Glomerular visceral epithelial cell (primary cell): ENCODE data around the gene USP6NL.
"Not testable (repeated sequence)": the region's sequence is repeated elsewhere in the genome, so short reads cannot be mapped to it uniquely, and the experiment has no call there.

ENCODE experiments used
- DNase-seq: peaks from one replicate; pipeline ENCODE4 v3.0.0-alpha.2; 2016; ENCODE audit errors: extremely low spot score

Gene USP6NL

GRCh38 chr10:11444531-11445228, 166.8 kb downstream of the USP6NL start:
- DNase-seq: no peak

GRCh38 chr10:11444155-11444530, 167.3 kb downstream of the USP6NL start:
- DNase-seq: no peak

- DNase-seq: no peak
These were observed 167.8 kb downstream of the USP6NL start for GRCh38 chr10:11443468-11444154.

GRCh38 chr10:11442001-11442773, 169.3 kb downstream of the USP6NL start:
- no peak for DNase-seq

- DNase-seq: no peak
These were observed 170.3 kb downstream of the USP6NL start for GRCh38 chr10:11441151-11441535.

GRCh38 chr10:11440250-11441150, 170.9 kb downstream of the USP6NL start:
- DNase-seq: no peak

- DNase-seq: no peak
These were observed 171.9 kb downstream of the USP6NL start for GRCh38 chr10:11439523-11440053.

- DNase-seq: no peak
These were observed 173.9 kb downstream of the USP6NL start for GRCh38 chr10:11437391-11438142.

- not testable (repeated sequence) for DNase-seq
These were observed 175.0 kb downstream of the USP6NL start for GRCh38 chr10:11436445-11436844.

- DNase-seq: no peak
These were observed 175.9 kb downstream of the USP6NL start for GRCh38 chr10:11435581-11435981.

DNA sequence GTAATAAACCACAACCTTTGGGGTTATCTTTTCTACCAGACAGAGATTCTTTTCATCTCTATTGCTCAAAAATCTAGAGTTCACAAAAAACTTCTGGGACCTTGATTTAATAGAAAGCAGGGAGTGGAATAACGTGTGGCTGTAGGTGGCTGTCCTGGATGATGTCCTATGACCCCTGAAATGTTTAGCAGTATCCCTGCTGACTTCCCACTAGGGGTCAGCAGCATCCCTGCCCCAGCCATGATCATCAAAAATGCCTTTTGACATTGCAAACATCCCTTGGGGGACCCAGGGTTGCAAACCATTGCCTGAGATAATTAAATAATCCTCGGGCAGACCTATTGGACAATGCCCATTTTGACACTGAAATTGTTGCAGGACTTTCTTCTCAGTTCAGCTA, 177.1 kb downstream of the USP6NL start:
- DNase-seq: no peak

DNA sequence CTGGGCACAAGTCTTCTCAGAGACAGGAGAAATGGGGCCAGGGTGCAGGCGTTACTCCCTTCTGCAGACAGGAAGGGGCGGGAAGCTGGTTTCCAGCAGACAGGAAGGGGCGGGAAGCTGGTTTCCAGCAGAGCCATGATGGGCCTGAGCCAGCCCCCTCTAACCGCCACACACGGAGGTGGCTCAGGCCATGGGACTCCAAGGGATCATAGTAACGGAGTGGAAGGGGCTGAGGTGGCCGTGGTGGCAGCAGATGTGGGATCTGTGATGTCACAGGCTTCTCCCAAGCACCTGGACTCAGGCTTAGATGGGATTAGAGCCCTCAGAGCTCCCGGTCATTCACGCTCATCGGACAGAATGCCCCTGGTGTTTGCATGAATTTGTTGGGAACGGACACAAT, 177.8 kb downstream of the USP6NL start:
- DNase-seq: no peak

DNA sequence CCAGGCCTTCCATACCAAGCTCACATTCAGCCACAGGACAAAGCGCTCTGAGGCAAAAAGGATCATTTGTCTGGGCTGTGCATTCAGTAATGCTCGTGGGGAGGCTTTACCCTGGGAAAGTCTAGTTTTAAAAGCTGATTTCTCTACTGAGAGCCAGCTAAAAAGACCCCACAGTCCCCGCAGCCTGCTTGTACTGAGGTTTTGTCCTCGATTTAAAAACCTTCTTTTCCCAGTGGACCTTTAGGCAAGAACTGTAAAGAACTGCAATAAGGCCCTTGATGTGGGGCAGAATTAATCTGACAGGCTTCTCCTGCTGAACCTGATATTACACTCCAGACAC, 180.3 kb downstream of the USP6NL start:
- DNase-seq: no peak

DNA sequence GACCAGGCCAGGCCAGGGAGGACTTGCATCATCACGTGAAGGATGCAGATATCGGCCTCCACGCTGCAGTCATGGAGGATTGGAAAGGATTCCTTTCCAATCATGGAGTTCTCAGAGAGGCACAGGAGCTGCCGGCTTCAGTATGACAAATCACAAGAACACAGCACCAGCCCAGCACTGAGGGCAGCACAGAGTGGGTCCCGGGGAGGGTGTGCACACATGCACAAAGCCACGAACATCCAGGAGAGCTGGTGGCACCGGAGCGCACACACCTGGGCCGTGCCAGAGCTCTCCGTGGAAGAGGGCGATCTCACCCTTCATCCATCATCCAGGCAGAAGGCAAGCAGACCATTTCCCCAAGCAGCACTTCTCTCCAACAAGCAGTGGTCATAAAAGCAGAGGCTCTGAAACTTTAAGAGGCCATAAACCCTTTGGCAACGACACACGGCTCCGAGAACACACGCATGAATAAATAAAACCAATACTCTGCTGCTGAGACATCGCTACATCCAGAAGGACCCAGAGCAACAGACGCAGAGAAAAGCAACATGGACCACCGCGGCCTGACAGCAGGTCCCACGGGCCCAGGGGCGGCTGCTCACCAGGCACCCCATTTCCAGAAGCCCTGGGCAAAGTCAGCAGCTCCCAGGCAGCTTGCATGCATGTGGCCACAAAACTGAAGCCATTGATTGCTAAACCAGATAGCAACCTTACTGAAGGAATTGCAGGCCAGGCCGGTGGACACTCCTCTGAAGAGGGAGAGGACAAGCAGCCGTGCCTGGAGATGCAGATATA, 180.8 kb downstream of the USP6NL start:
- no peak for DNase-seq

DNA sequence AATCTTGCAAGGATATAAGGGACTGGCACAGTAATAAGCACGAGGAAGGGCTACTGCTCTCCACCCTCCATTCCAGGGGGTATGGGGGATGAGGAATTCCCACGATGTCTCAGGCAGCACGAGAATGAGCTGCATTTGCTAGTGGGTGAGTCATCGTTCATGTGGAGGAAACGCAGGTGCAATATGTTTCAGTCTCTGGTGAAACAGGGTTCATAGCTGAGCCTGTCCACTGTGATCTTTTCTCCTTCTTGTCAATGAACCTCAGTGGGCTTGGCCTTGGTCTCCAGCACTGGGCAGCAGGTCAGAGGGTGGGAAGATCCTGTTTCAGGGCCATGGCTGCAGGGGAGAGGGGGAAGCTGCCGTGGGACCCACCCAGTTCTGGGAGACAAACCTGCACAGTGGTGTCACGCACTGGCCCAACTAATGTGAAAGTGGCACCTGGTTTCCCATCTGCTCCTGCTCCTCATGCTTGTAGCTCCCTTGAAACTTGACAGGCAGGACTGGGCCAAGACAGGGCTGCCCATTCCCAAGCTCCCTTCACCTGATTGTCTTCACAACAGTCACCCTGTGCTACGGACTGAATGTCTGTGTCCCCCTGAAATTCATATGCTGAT, 181.9 kb downstream of the USP6NL start:
- no peak for DNase-seq

GRCh38 chr10:11425676-11426075, 185.8 kb downstream of the USP6NL start:
- no peak for DNase-seq

DNA sequence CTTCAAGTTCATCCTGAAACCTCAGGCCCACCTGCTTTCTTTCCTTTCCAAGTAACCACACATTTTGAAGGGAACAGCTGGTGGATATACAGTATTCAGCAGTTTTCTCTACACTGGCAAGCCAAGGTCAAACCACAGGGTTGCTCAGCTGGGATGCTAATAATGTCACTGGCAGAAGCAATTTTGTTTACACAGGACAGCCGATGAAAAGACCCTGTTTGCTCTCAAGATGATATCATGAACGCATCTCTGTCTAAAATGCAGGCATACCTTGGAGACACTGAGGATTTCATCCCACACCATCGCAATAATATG, 186.2 kb downstream of the USP6NL start:
- no peak for DNase-seq

DNA sequence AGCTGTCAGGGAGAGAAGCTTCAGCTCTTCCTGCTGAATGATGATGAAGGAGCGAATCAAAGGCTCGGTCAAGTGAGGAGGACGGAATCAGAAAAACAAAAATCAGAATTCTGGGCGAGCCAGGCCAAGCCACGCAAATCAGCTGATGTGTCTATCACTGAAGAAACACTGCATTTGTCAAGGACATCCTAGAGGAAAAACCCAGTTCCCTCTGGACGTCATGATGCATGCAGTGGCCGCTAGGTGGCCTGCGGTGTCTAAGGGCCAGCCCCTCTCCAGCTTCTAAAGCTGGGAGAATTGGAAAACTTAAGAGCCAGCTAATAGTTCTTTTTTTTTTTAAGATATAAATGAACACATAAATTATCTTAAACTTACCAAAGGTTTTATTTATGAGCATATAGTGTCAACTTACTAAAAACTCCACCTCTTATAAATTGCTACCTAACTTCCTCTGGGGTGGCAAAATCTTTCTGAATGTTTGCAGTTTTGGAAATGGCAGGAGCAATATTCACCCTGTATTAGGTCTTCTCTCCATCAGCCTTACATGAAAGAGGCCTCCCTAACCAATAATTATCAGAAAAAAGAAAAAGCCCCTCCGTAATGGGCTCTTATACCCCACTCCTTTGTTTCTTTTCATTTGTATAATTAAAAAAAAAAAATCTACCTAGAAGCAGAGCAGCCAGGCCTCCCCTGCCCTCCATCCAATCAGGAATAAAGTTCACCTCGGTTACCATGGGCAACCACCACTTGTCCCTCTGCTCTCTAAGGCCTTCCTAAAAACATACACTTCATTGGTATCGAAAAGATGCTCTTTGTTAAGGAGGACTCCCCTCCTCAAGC, 186.8 kb downstream of the USP6NL start:
- peak; percentile 45 for DNase-seq

GRCh38 chr10:11416974-11417373, 194.5 kb downstream of the USP6NL start:
- DNase-seq: no peak
